ENCODE measurements around the gene THAP2. TPM values are rescaled to one million over a fixed set of nuclear protein-coding genes. Genes with fewer than 3 reads are reported as not detected.
A peak's percentile ranks its signal among the peaks of the same experiment; 100 is the strongest.
"Not testable (repeated sequence)": the region's sequence is repeated elsewhere in the genome, so short reads cannot be mapped to it uniquely, and the experiment has no call there.

Gene THAP2
- total and polyA plus RNA-seq, 4 experiments from 2014 or later: 6.3 to 14.0 (median 11.8) TPM

DNA sequence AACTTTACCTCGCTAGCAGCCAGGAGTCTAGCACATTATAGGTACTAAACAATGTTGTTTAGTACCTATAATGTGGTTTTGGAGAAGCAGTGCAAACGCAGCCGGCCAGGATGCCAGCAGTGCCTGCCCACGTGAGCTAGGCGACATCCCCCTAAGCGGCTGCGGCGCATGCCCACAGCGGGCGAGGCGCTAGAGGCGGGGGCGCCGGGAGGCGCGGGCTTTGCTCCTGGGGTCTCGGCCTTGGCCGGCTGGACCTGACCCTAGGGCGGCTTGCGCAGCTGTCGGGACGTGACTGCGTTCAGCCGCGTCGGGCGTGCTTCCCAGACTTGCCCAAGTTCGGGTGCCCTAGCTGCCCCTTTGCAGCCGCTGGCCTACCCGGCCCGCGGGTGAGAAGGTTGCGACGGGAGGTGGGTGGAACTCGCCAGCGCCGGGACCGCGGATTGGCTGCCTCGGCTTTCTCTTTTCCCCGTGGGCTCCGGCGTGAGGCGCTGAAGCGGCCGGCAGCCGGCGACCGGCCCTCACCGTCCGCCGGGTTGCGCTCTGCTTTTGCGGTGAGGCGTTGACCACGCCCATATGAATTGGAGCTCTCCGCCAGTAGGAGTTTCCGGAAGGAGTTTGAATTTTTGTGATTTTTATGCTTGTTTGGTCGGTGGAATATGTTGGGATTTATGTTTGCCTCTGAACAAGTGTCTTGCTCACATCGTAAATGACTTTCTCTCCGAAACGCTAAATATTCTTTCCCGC is 22.0 kb downstream of the THAP2 start, which contains the start of gene TMEM19:
TSS of gene TMEM19 (plus strand) at position 169 of the 744 bp plus-strand sequence. CDS start 599 bp downstream, outside the sequence.
- POLR2A ChIA-PET (ENCODE audit: partially characterized antibody): interaction anchor here (0.8 to 5.7 kb wide), 17 partner anchors 9 to 160 kb away, joined by 3 to 233 read pairs (median 4); partner anchors contain the start of genes RAB21, TBC1D15, THAP2 and ZFC3H1
- peaks cover 27% of the 10 kb centered on the region for H3K4me1 ChIP-seq (ENCODE audit: insufficient read depth, low read length)
- intact Hi-C loops (cut with micrococcal nuclease): loop anchor here (1.0 kb wide), 3 partner anchors 22 to 153 kb away; partner anchors contain the start of genes RAB21, TBC1D15 and THAP2
- CTCF ChIA-PET (ENCODE audit: partially characterized antibody): interaction anchor here (0.7 to 4.3 kb wide), 15 partner anchors 8 to 331 kb away, joined by 3 to 60 read pairs (median 4); partner anchors contain the start of genes RAB21, THAP2 and ZFC3H1
- H3K4me3 Mint-ChIP-seq: peak within 1 kb of the TSS; percentile 92 to 99 (median 96)
- peaks cover 5 to 7% of the 10 kb centered on the region in 2 donors for H3K36me3 Mint-ChIP-seq
- no peaks in the 10 kb centered on the region for H3K36me3 ChIP-seq (ENCODE audit: insufficient read depth, low read length)
- peak within 1 kb of the TSS; percentile 80 to 98 (median 95) for H3K27ac Mint-ChIP-seq
- no peaks in the 10 kb centered on the region for H3K27me3 Mint-ChIP-seq
- no peaks in the 10 kb centered on the region for H3K27me3 ChIP-seq (ENCODE audit: insufficient read depth, low read length)
- H3K4me1 Mint-ChIP-seq: peaks cover 10 to 32% (median 17%) of the 10 kb centered on the region in 4 donors
- H3K4me3 ChIP-seq (ENCODE audit: low read length in 2 of 2): peak within 1 kb of the TSS; percentile 47 to 73
- H3K9me3 ChIP-seq (ENCODE audit: control insufficient read depth in 1 of 2, low read length in 2 of 2): no peaks in the 10 kb centered on the region
- H3K9me3 Mint-ChIP-seq: no peaks in the 10 kb centered on the region
- H3K27ac ChIP-seq (ENCODE audit: low read depth, low read length): peak within 1 kb of the TSS; percentile 72
- peak; percentile 82 to 86 (median 84) for DNase-seq

DNA sequence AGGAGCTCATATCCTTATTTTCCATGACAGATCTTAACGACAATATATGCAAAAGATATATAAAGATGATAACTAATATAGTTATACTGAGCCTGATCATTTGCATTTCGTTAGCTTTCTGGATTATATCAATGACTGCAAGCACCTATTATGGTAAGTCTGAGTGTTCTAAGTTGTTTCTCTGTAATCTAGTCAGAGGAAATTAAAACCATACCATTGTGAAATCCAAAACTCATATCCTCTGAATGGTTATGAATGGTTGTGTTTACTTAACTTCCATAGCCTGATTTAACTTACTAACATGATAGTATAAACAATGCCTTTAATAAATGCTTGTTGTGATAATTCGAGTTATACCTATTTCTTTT is 22.5 kb downstream of the THAP2 start:
- Histone ChIP-seq H3K4me3 (ENCODE audit: low read length in 2 of 2) (peak overlapping the region; percentile 47 to 73), H3K4me1 (ENCODE audit: insufficient read depth, low read length) (peaks cover 27% of the 10 kb centered on the region), H3K27me3 (ENCODE audit: insufficient read depth, low read length) (no peaks in the 10 kb centered on the region), H3K36me3 (ENCODE audit: insufficient read depth, low read length) (no peaks in the 10 kb centered on the region), H3K27ac (ENCODE audit: low read depth, low read length) (peak overlapping the region; percentile 72), H3K9me3 (ENCODE audit: control insufficient read depth in 1 of 2, low read length in 2 of 2) (no peaks in the 10 kb centered on the region)
- intact Hi-C loops (cut with micrococcal nuclease): loop anchor here (1.0 kb wide), 3 partner anchors 22 to 153 kb away; partner anchors contain the start of genes RAB21, TBC1D15 and THAP2
- Mint-ChIP-seq H3K36me3 (peaks cover 6 to 7% of the 10 kb centered on the region in 2 donors), H3K4me3 (peak overlapping the region; percentile 92 to 99 (median 96)), H3K27ac (peak overlapping the region; percentile 80 to 98 (median 95)), H3K27me3 (no peaks in the 10 kb centered on the region), H3K9me3 (no peaks in the 10 kb centered on the region), H3K4me1 (peaks cover 10 to 32% (median 17%) of the 10 kb centered on the region in 4 donors)
- DNase-seq: no peak
- ChIA-PET CTCF (ENCODE audit: partially characterized antibody) (interaction anchor here (0.8 to 4.3 kb wide), 10 partner anchors 9 to 330 kb away, joined by 3 to 60 read pairs (median 5); partner anchors contain the start of genes RAB21, THAP2 and ZFC3H1), POLR2A (ENCODE audit: partially characterized antibody) (interaction anchor here (0.8 to 5.7 kb wide), 14 partner anchors 10 to 160 kb away, joined by 3 to 233 read pairs (median 4); partner anchors contain the start of genes RAB21, TBC1D15, THAP2 and ZFC3H1)

DNA sequence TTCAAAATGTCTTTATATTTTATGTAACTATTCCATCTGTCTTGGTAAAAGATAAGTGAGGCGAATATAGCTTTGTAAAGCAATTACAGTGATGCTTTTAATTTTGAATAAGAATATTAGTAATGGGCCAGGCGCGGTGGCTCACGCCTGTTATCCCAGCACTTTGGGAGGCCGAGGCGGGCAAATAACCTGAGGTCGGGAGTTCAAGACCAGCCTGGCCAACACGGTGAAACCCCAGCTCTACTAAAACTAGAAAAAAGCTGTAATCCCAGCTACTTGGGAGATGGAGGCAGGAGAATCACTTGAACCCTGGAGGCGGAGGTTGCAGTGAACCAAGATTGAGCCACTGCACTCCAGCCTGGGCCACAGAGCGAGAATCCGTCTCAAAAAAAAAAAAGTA is 23.1 kb downstream of the THAP2 start:
- H3K36me3 ChIP-seq (ENCODE audit: insufficient read depth, low read length); H3K9me3 ChIP-seq (ENCODE audit: control insufficient read depth in 1 of 2, low read length in 2 of 2); H3K27me3 ChIP-seq (ENCODE audit: insufficient read depth, low read length); H3K27ac ChIP-seq (ENCODE audit: low read depth, low read length); H3K27me3 Mint-ChIP-seq; H3K9me3 Mint-ChIP-seq; H3K4me3 ChIP-seq (ENCODE audit: low read length in 2 of 2); DNase-seq; intact Hi-C loops (cut with micrococcal nuclease); H3K27ac Mint-ChIP-seq: not testable (repeated sequence)
- POLR2A ChIA-PET (ENCODE audit: partially characterized antibody): interaction anchor here (0.7 to 5.7 kb wide), 7 partner anchors 17 to 159 kb away, joined by 3 to 233 read pairs (median 14); partner anchors contain the start of genes RAB21, TBC1D15, THAP2 and ZFC3H1
- peaks cover 9 to 10% of the 10 kb centered on the region in 2 donors for H3K36me3 Mint-ChIP-seq
- H3K4me1 ChIP-seq (ENCODE audit: insufficient read depth, low read length): peaks cover 27% of the 10 kb centered on the region
- CTCF ChIA-PET (ENCODE audit: partially characterized antibody): interaction anchor here (1.2 to 4.3 kb wide), 5 partner anchors 9 to 60 kb away, joined by 4 to 60 read pairs (median 19); partner anchors contain the start of genes THAP2 and ZFC3H1
- H3K4me1 Mint-ChIP-seq: peaks cover 10 to 32% (median 19%) of the 10 kb centered on the region in 4 donors
- H3K4me3 Mint-ChIP-seq: peak overlapping the region in 5 of 8 donors; percentile 13 to 99 (median 43)

DNA sequence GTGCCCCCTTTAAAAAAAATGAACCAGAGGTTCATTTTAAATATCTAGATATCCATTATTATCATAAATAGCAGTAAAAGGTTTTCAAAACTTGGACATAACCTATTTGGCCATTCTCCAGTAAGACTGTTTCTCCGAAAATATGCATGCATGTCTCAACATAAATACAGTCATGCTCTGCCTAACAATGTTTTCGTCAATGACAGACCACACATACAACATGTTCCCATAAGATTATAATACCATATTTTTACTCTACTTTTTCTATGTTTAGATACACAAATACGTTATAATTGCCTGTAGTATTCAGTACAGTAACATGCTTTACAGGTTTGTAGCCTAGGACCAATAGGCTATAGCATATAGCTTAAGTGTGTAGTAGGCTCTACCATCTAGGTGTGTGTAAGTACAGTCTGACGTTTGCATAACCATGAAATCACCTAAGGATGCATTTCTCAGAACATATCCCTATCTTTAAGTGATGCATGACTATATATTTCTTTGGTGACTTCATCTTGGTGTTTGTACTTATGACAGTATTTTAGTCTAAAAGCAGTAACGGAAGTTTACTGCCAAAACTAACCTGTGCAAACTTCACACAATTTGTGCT is 25.0 kb downstream of the THAP2 start:
- H3K27ac ChIP-seq (ENCODE audit: low read depth, low read length): no peak overlapping the region
- POLR2A ChIA-PET (ENCODE audit: partially characterized antibody): no interaction called here

DNA sequence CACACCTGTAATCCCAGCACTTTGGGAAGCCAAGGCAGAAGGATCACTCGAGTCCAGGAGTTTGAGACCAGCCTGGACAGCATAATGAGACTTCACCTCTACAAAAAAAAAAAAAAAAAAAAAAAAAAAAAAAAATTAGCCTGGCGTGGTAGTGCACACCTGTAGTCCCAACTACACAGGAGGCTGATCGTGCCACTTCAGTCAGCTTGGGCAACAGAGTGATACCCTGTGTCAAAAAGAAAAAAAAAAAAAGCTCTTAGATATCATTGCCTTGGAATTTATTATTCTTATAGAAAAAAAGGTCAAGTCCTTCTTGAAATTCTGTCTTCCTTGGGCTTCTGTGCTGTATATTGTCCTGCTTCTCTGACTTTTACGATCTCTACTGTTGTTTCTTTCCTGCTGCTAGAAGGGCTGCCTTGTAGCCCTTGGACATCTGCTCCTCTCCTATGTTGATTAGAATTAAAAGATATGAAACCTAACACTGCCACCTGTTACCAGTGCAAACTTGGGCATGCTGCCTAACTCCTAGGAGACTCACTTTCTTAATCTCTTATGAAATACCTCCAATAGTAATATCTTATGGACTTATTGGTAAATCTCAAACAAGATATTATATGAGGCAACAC is 27.5 kb downstream of the THAP2 start:
- Histone ChIP-seq H3K9me3 (ENCODE audit: control insufficient read depth in 1 of 2, low read length in 2 of 2) (no peaks in the 10 kb centered on the region), H3K36me3 (ENCODE audit: insufficient read depth, low read length) (no peaks in the 10 kb centered on the region), H3K27me3 (ENCODE audit: insufficient read depth, low read length) (no peaks in the 10 kb centered on the region), H3K27ac (ENCODE audit: low read depth, low read length) (no peak overlapping the region), H3K4me3 (ENCODE audit: low read length in 2 of 2) (no peak overlapping the region), H3K4me1 (ENCODE audit: insufficient read depth, low read length) (peaks cover 16% of the 10 kb centered on the region)
- Mint-ChIP-seq H3K9me3 (no peaks in the 10 kb centered on the region), H3K27me3 (no peaks in the 10 kb centered on the region), H3K4me3 (no peak overlapping the region), H3K4me1 (peaks cover 17 to 27% (median 22%) of the 10 kb centered on the region in 4 donors), H3K27ac (peak overlapping the region in 1 of 7 donors; percentile 18), H3K36me3 (peaks cover 10 to 17% of the 10 kb centered on the region in 2 donors)
- CTCF ChIA-PET (ENCODE audit: partially characterized antibody): no interaction called here
- no peak for DNase-seq
- intact Hi-C loops (cut with micrococcal nuclease): no loop called here
- POLR2A ChIA-PET (ENCODE audit: partially characterized antibody): no interaction called here

More for the DNA sequence above, 25.0 kb downstream of the THAP2 start:
- no peaks in the 10 kb centered on the region for H3K27me3 Mint-ChIP-seq
- intact Hi-C loops (cut with micrococcal nuclease): no loop called here
- H3K9me3 Mint-ChIP-seq: no peaks in the 10 kb centered on the region
- CTCF ChIA-PET (ENCODE audit: partially characterized antibody): no interaction called here
- DNase-seq: no peak
- H3K4me3 Mint-ChIP-seq: no peak overlapping the region
- peaks cover 13 to 16% of the 10 kb centered on the region in 2 donors for H3K36me3 Mint-ChIP-seq
- Histone ChIP-seq H3K9me3 (ENCODE audit: control insufficient read depth in 1 of 2, low read length in 2 of 2) (no peaks in the 10 kb centered on the region), H3K36me3 (ENCODE audit: insufficient read depth, low read length) (no peaks in the 10 kb centered on the region), H3K27me3 (ENCODE audit: insufficient read depth, low read length) (no peaks in the 10 kb centered on the region), H3K4me1 (ENCODE audit: insufficient read depth, low read length) (peaks cover 27% of the 10 kb centered on the region), H3K4me3 (ENCODE audit: low read length in 2 of 2) (no peak overlapping the region)
- peaks cover 12 to 35% (median 21%) of the 10 kb centered on the region in 4 donors for H3K4me1 Mint-ChIP-seq
- H3K27ac Mint-ChIP-seq: no peak overlapping the region

DNA sequence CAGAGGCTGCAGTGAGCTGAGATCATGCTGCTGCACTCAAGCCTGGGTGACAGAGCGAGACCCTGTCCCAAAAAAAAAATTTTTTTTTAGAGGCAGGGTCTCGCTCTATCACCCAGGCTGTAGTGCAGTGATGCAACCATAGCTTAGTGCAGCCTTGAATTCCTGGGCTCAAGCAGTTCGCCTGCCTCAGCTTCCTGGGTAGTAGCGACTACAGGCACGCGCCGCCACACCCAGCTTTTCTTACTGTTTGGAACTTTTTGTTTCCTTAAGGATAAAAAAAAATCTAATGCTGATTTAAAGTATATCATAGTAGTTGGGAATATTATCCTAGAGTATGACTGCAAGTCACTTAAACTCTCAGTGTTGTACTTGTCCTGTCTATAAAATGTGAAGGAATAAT is 29.0 kb downstream of the THAP2 start:
- intact Hi-C loops (cut with micrococcal nuclease): no loop called here
- Mint-ChIP-seq H3K36me3 (peaks cover 23 to 27% of the 10 kb centered on the region in 2 donors), H3K27me3 (no peaks in the 10 kb centered on the region), H3K4me1 (peaks cover 10 to 14% (median 13%) of the 10 kb centered on the region in 4 donors), H3K4me3 (no peak overlapping the region), H3K9me3 (no peaks in the 10 kb centered on the region), H3K27ac (peak overlapping the region in 1 of 7 donors; percentile 17)
- no peaks in the 10 kb centered on the region for H3K9me3 ChIP-seq (ENCODE audit: control insufficient read depth in 1 of 2, low read length in 2 of 2)
- no peak for DNase-seq
- CTCF ChIA-PET (ENCODE audit: partially characterized antibody): interaction anchor here (0.6 to 1.3 kb wide), 2 partner anchors 87 to 189 kb away, joined by 3 read pairs; no protein-coding TSS in a partner anchor
- no peak overlapping the region for H3K27ac ChIP-seq (ENCODE audit: low read depth, low read length)
- H3K4me3 ChIP-seq (ENCODE audit: low read length in 2 of 2): no peak overlapping the region
- POLR2A ChIA-PET (ENCODE audit: partially characterized antibody): no interaction called here
- no peaks in the 10 kb centered on the region for H3K27me3 ChIP-seq (ENCODE audit: insufficient read depth, low read length)
- H3K4me1 ChIP-seq (ENCODE audit: insufficient read depth, low read length): peaks cover 2% of the 10 kb centered on the region
- H3K36me3 ChIP-seq (ENCODE audit: insufficient read depth, low read length): no peaks in the 10 kb centered on the region

All from CD4-positive, alpha-beta memory T cell (primary cell).